Left lung (tissue), 10 donors: ENCODE results near the gene PCDHGA6. TPM values are rescaled to one million over a fixed set of nuclear protein-coding genes. Genes with fewer than 3 reads are reported as not detected.

Experiments used
- ATAC-seq: fragments of 200-7000 bp; cut with Tn5 transposase; one replicate; pipeline ENCODE4 v1.9.1; 2020; ENCODE audit warnings: moderate library complexity
- DNase-seq, 4 donors: peaks; one replicate each; pipeline ENCODE4 v3.0.0-alpha.2; 2013 to 2020
- H3K27ac ChIP-seq, 2 donors: fragments of 200-600 bp; sonication (generic) in 1 of 2; one replicate each; pipeline versions ENCODE4 v1.5.0 to v1.8.0; 2020 to 2021
- H3K27me3 ChIP-seq, 2 donors: fragments of 200-600 bp; sonication (generic) in 1 of 2; one replicate each; pipeline versions ENCODE4 v1.5.0 to v1.8.0; 2020 to 2021
- H3K36me3 ChIP-seq, 2 donors: fragments of 200-600 bp; sonication (generic) in 1 of 2; one replicate each; pipeline versions ENCODE4 v1.5.0 to v1.8.0; 2020 to 2021
- H3K4me1 ChIP-seq, 2 donors: fragments of 200-600 bp; one replicate each; pipeline ENCODE4 v1.8.0; 2021
- H3K4me3 ChIP-seq, 2 donors: fragments of 200-600 bp; sonication (generic) in 1 of 2; one replicate each; pipeline versions ENCODE4 v1.5.0 to v1.8.0; 2020 to 2021; ENCODE audit warnings: mild to moderate bottlenecking in 1 of 2
- H3K9me3 ChIP-seq, 2 donors: fragments of 200-600 bp; sonication (generic) in 1 of 2; one replicate each; pipeline versions ENCODE4 v1.5.0 to v1.8.0; 2020 to 2021
- CTCF ChIP-seq, 2 donors: fragments of 200-600 bp; sonication (generic) in 1 of 2; IDR thresholded peaks; one replicate each; pipeline versions ENCODE4 v1.5.0 to v1.8.0; 2021; ENCODE audit warnings: antibody characterized with exemption in 2 of 2
- intact Hi-C, 2 donors: fragments of 100-400 bp; cut with DNase I; formaldehyde crosslinking; loops; one replicate each; pipeline versions ENCODE4 v1.11.2 to v1.14.2; 2022
- polyA plus RNA-seq, 6 donors: library from polyadenylated mRNA; unstranded; fragments of 120-200 nt; gene quantifications; one replicate each; pipeline ENCODE4 v1.2.1, GENCODE V29; 2013; ENCODE audit not compliant: insufficient read length in 6 of 6
- total RNA-seq, 2 donors: library from RNA; stranded (reverse); fragmentation: NEBNext Ultra II Directional; extraction: Animal tissue kit (Norgen Biotek cat#: 25700); gene quantifications; one replicate each; pipeline ENCODE4 v1.2.1, GENCODE V29; 2021
- donor health status: DM: no; HTN: yes; CAD: no.
- donor health status: DM: no; HTN: no; CAD: no.

Gene PCDHGA6
- total and polyA plus RNA-seq, 8 donors: 2.9 to 6.5 (median 5.4) TPM

- Histone ChIP-seq H3K27me3 (peaks cover 46 to 96% of the 10 kb centered on the region in 2 donors), H3K27ac (no peak overlapping the region), H3K36me3 (no peaks in the 10 kb centered on the region), H3K4me1 (peaks cover 3 to 5% of the 10 kb centered on the region in 2 donors), H3K4me3 (no peak overlapping the region), H3K9me3 (peaks cover 7 to 76% of the 10 kb centered on the region in 2 donors)
- ATAC-seq (no peak), DNase-seq (peak in 1 of 4 donors; percentile 68)
- TF ChIP-seq CTCF (IDR thresholded peaks at IDR 0.05): no peak
- intact Hi-C loops: loop anchor here in 1 of 2 donors (10.0 kb wide), 2 partner anchors 106 to 146 kb away; no protein-coding TSS in a partner anchor
Observed at GRCh38 chr5:141419074-141419880, 45.6 kb downstream of the PCDHGA6 start.

- ATAC-seq (peak; percentile 77), DNase-seq (peak in 1 of 4 donors; percentile 83)
- H3K27ac ChIP-seq: no peak within 1 kb of the TSS
- peak; percentile 40 to 43 for TF ChIP-seq CTCF (IDR thresholded peaks at IDR 0.05)
- peaks cover 7 to 86% of the 10 kb centered on the region in 2 donors for H3K9me3 ChIP-seq
- intact Hi-C loops: no loop called here
- peaks cover 40 to 97% of the 10 kb centered on the region in 2 donors for H3K27me3 ChIP-seq
- no peaks in the 10 kb centered on the region for H3K36me3 ChIP-seq
- peak within 1 kb of the TSS; percentile 14 to 39 for H3K4me3 ChIP-seq
- H3K4me1 ChIP-seq: peaks cover 3 to 5% of the 10 kb centered on the region in 2 donors
Observed at GRCh38 chr5:141420855-141421488, 47.3 kb downstream of the PCDHGA6 start, which contains the start of gene PCDHGA11. PCDHGA11 (plus strand) TSS chr5:141421051; CDS start chr5:141421228, 177 bp downstream.

GRCh38 chr5:141421489-141421855 is 47.8 kb downstream of the PCDHGA6 start:
- Histone ChIP-seq H3K9me3 (peaks cover 7 to 91% of the 10 kb centered on the region in 2 donors), H3K4me3 (peak overlapping the region in 1 of 2 donors; percentile 39), H3K4me1 (peaks cover 3 to 5% of the 10 kb centered on the region in 2 donors), H3K27ac (no peak overlapping the region), H3K36me3 (no peaks in the 10 kb centered on the region), H3K27me3 (peaks cover 45 to 97% of the 10 kb centered on the region in 2 donors)
- no peak for ATAC-seq
- DNase-seq: no peak
- intact Hi-C loops: no loop called here
- no peak for TF ChIP-seq CTCF (IDR thresholded peaks at IDR 0.05)

- DNase-seq (peak in 1 of 4 donors; percentile 59), ATAC-seq (no peak)
- Histone ChIP-seq H3K4me1 (peaks cover 3 to 5% of the 10 kb centered on the region in 2 donors), H3K27me3 (peaks cover 50 to 97% of the 10 kb centered on the region in 2 donors), H3K9me3 (peaks cover 7 to 99% of the 10 kb centered on the region in 2 donors), H3K36me3 (no peaks in the 10 kb centered on the region), H3K27ac (no peak overlapping the region), H3K4me3 (no peak overlapping the region)
- intact Hi-C loops: no loop called here
- TF ChIP-seq CTCF (IDR thresholded peaks at IDR 0.05): no peak
Observed at GRCh38 chr5:141422742-141423291, 49.1 kb downstream of the PCDHGA6 start.
